ENCODE results near the gene HTR1D. TPM values are rescaled to one million over a fixed set of nuclear protein-coding genes. Genes with fewer than 3 reads are reported as not detected.
"Not testable (repeated sequence)": the region's sequence is repeated elsewhere in the genome, so short reads cannot be mapped to it uniquely, and the experiment has no call there.

Gene HTR1D
- polyA plus RNA-seq, 1 donor from 2014 or later: not detected

DNA sequence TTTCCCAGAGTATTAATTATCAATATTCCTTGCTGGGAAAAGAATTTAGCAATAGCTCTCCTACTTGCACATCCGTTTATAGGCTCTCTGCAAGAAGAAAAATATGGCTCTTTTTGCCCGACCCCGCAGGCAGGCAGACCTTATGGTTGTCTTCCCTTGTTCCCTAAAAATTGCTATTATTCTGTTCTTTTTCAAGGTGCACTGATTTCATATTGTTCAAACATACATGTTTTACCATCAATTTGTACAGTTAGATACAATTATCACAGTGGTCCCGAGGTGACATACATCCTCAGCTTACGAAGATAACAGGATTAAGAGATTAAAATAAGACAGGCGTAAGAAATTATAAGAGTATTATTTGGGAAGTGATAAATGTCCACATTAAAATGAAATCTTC lies 6.7 kb upstream of the HTR1D start:
- not testable (repeated sequence) for H3F3A ChIP-seq (ENCODE audit: insufficient read depth, low read length, poor library complexity, severe bottlenecking); H3K27me3 ChIP-seq (ENCODE audit: insufficient read depth, low read depth, low read length); H2AFZ ChIP-seq (ENCODE audit: low read depth, low read length)

DNA sequence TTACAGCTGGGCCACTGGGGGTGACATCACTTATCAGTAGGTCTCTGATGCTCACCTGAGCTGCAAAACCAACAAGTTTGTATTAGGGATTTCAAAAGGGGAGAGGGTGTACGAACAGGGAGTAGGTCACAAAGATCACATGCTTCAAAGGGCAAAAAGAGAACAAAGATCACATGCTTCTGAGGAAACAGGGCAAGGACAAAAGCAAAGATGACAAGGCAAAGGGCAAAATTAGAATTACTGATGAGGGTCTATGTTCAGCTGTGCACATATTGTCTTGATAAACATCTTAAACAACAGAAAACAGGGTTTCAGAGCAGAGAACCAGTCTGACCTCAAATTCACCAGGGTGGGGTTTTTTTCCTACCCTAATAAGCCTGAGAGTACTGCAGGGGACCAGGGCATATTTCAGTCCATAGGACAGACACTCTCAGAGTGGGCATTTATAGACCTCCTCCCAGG lies 6.2 kb upstream of the HTR1D start:
- not testable (repeated sequence) for H3K9me2 ChIP-seq (ENCODE audit: insufficient read depth, low read length); H3F3A ChIP-seq (ENCODE audit: insufficient read depth, low read length, poor library complexity, severe bottlenecking); H4K20me1 ChIP-seq (ENCODE audit: insufficient read depth); H3K9ac ChIP-seq (ENCODE audit: low read length); H3K36me3 ChIP-seq (ENCODE audit: insufficient read depth, low read length); H2AFZ ChIP-seq (ENCODE audit: low read depth, low read length); H3K79me2 ChIP-seq (replicated peaks; ENCODE audit: insufficient read depth, low read length); H3K9me3 ChIP-seq (ENCODE audit: low read length); H3K4me3 ChIP-seq (ENCODE audit: low read length); H3K4me2 ChIP-seq (ENCODE audit: low read length); H3K27ac ChIP-seq (ENCODE audit: low read length); H3K27me3 ChIP-seq (ENCODE audit: insufficient read depth, low read depth, low read length)

More for the DNA sequence above, 6.7 kb upstream of the HTR1D start:
- H3K36me3 ChIP-seq (ENCODE audit: insufficient read depth, low read length); H3K4me3 ChIP-seq (ENCODE audit: low read length); H3K9me2 ChIP-seq (ENCODE audit: insufficient read depth, low read length); H4K20me1 ChIP-seq (ENCODE audit: insufficient read depth); H3K9me3 ChIP-seq (ENCODE audit: low read length); H3K79me2 ChIP-seq (replicated peaks; ENCODE audit: insufficient read depth, low read length); H3K27ac ChIP-seq (ENCODE audit: low read length); H3K4me2 ChIP-seq (ENCODE audit: low read length); H3K9ac ChIP-seq (ENCODE audit: low read length): not testable (repeated sequence)

DNA sequence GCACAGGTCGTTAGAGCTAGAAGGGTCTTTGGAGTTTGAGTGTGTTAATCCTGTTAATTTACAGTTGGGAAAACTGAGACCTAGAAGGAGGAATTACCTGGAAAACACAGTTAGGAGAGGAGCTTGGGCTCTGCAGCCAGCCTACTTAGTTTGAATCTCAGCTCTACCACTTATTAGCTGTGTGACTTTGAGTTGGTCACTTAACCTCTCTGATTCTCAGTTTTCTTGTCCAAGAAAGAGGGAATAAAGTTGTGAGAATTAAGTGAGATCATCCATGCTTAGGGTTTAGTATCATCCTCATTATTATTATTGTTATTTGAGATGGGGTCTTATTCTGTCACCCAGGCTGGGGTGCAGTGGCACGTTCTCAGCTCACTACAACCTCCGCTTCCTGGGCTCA lies 5.4 kb upstream of the HTR1D start:
- Histone ChIP-seq H3K9me3 (ENCODE audit: low read length) (no peaks in the 10 kb centered on the region), H3K4me2 (ENCODE audit: low read length) (no peak overlapping the region), H3K36me3 (ENCODE audit: insufficient read depth, low read length) (no peaks in the 10 kb centered on the region), H3K27me3 (ENCODE audit: insufficient read depth, low read depth, low read length) (peaks cover 13% of the 10 kb centered on the region), H3K9me2 (ENCODE audit: insufficient read depth, low read length) (no peaks in the 10 kb centered on the region), H3K4me3 (ENCODE audit: low read length) (no peak overlapping the region), H3K27ac (ENCODE audit: low read length) (no peak overlapping the region), H2AFZ (ENCODE audit: low read depth, low read length) (no peak overlapping the region), H3K79me2 (replicated peaks; ENCODE audit: insufficient read depth, low read length) (no peaks in the 10 kb centered on the region), H3F3A (ENCODE audit: insufficient read depth, low read length, poor library complexity, severe bottlenecking) (no peaks in the 10 kb centered on the region), H4K20me1 (ENCODE audit: insufficient read depth) (no peaks in the 10 kb centered on the region), H3K9ac (ENCODE audit: low read length) (no peak overlapping the region)
- TF ChIP-seq POLR2AphosphoS5 (IDR thresholded peaks at IDR 0.05) (no peak), MXI1 (conservative IDR thresholded peaks at IDR 0.05; ENCODE audit: poor library complexity, severe bottlenecking) (no peak), RAD21 (conservative IDR thresholded peaks at IDR 0.05) (no peak), EZH2 (IDR thresholded peaks at IDR 0.05; ENCODE audit: borderline replicate concordance, insufficient read depth, low read length, poor library complexity, severe bottlenecking) (no peak), EP300 (conservative IDR thresholded peaks at IDR 0.05; ENCODE audit: poor library complexity, severe bottlenecking) (no peak), SMC3 (conservative IDR thresholded peaks at IDR 0.05; ENCODE audit: poor library complexity) (no peak), TAF1 (IDR thresholded peaks at IDR 0.05; ENCODE audit: low read depth) (no peak)
- TF ChIP-seq, protein P1, sequence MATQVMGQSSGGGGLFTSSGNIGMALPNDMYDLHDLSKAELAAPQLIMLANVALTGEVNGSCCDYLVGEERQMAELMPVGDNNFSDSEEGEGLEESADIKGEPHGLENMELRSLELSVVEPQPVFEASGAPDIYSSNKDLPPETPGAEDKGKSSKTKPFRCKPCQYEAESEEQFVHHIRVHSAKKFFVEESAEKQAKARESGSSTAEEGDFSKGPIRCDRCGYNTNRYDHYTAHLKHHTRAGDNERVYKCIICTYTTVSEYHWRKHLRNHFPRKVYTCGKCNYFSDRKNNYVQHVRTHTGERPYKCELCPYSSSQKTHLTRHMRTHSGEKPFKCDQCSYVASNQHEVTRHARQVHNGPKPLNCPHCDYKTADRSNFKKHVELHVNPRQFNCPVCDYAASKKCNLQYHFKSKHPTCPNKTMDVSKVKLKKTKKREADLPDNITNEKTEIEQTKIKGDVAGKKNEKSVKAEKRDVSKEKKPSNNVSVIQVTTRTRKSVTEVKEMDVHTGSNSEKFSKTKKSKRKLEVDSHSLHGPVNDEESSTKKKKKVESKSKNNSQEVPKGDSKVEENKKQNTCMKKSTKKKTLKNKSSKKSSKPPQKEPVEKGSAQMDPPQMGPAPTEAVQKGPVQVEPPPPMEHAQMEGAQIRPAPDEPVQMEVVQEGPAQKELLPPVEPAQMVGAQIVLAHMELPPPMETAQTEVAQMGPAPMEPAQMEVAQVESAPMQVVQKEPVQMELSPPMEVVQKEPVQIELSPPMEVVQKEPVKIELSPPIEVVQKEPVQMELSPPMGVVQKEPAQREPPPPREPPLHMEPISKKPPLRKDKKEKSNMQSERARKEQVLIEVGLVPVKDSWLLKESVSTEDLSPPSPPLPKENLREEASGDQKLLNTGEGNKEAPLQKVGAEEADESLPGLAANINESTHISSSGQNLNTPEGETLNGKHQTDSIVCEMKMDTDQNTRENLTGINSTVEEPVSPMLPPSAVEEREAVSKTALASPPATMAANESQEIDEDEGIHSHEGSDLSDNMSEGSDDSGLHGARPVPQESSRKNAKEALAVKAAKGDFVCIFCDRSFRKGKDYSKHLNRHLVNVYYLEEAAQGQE (IDR thresholded peaks at IDR 0.05; ENCODE audit: borderline replicate concordance): no peak
- TF ChIP-seq, protein P2, sequence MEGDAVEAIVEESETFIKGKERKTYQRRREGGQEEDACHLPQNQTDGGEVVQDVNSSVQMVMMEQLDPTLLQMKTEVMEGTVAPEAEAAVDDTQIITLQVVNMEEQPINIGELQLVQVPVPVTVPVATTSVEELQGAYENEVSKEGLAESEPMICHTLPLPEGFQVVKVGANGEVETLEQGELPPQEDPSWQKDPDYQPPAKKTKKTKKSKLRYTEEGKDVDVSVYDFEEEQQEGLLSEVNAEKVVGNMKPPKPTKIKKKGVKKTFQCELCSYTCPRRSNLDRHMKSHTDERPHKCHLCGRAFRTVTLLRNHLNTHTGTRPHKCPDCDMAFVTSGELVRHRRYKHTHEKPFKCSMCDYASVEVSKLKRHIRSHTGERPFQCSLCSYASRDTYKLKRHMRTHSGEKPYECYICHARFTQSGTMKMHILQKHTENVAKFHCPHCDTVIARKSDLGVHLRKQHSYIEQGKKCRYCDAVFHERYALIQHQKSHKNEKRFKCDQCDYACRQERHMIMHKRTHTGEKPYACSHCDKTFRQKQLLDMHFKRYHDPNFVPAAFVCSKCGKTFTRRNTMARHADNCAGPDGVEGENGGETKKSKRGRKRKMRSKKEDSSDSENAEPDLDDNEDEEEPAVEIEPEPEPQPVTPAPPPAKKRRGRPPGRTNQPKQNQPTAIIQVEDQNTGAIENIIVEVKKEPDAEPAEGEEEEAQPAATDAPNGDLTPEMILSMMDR (IDR thresholded peaks at IDR 0.05; ENCODE audit: poor library complexity, severe bottlenecking): no peak
